Loucy (cell line): Measurements from ENCODE around the gene OR2T12.
"Not testable (repeated sequence)": the region's sequence is repeated elsewhere in the genome, so short reads cannot be mapped to it uniquely, and the experiment has no call there.

ENCODE experiments used
- CTCF ChIP-seq: fragments of 200-600 bp; sonication (generic); conservative IDR thresholded peaks from 2 replicates; pipeline ENCODE4 v1.5.1; 2014; ENCODE audit warnings: mild to moderate bottlenecking, antibody characterized with exemption, low read length
- EZH2phosphoT487 ChIP-seq: fragments of 200-600 bp; IDR thresholded peaks from 2 replicates; pipeline ENCODE4 v1.6.1; 2018; ENCODE audit warnings: antibody characterized with exemption, mild to moderate bottlenecking, moderate library complexity, borderline replicate concordance

- not testable (repeated sequence) for TF ChIP-seq CTCF, EZH2phosphoT487
Observed at GRCh38 chr1:248273225-248273624, 30.0 kb downstream of the OR2T12 start.
